Heart right ventricle (tissue), 16 donors: ENCODE measurements around the gene ZMYND8. TPM values are rescaled to one million over a fixed set of nuclear protein-coding genes. Genes with fewer than 3 reads are reported as not detected.
A peak's percentile ranks its signal among the peaks of the same experiment; 100 is the strongest.
"Not testable (repeated sequence)": the region's sequence is repeated elsewhere in the genome, so short reads cannot be mapped to it uniquely, and the experiment has no call there.

Source experiments
- ATAC-seq, 8 donors: fragments of 200-7000 bp; cut with Tn5 transposase; one replicate each; pipeline ENCODE4 v1.9.1; 2020; ENCODE audit warnings: mild to moderate bottlenecking in 8 of 8, moderate library complexity in 8 of 8, moderate number of reproducible peaks in 1 of 8
- DNase-seq, 2 donors: peaks; one replicate each; pipeline ENCODE4 v3.0.0-alpha.2; 2020
- H3K27ac ChIP-seq, 10 donors: fragments of 200-600 bp; sonication (generic) in 2 of 10; one replicate each; pipeline versions ENCODE4 v1.5.0 to v1.8.0; 2020 to 2022; ENCODE audit warnings: mild to moderate bottlenecking in 3 of 10
- H3K27me3 ChIP-seq, 7 donors: fragments of 200-600 bp; one replicate each; pipeline ENCODE4 v1.8.0; 2021 to 2022; ENCODE audit warnings: mild to moderate bottlenecking in 2 of 7
- H3K36me3 ChIP-seq, 9 donors: fragments of 200-600 bp; sonication (generic) in 1 of 9; one replicate each; pipeline versions ENCODE4 v1.5.0 to v1.8.0; 2020 to 2022; ENCODE audit warnings: mild to moderate bottlenecking in 2 of 9
- H3K4me1 ChIP-seq, 9 donors: fragments of 200-600 bp; sonication (generic) in 1 of 9; one replicate each; pipeline versions ENCODE4 v1.5.0 to v1.8.0; 2020 to 2022; ENCODE audit warnings: mild to moderate bottlenecking in 4 of 9
- H3K4me3 ChIP-seq, 10 donors: fragments of 200-600 bp; sonication (generic) in 2 of 10; one replicate each; pipeline versions ENCODE4 v1.5.0 to v1.8.0; 2020 to 2022; ENCODE audit warnings: mild to moderate bottlenecking in 7 of 10, moderate library complexity in 2 of 10
- H3K9me3 ChIP-seq, 11 donors: fragments of 200-600 bp in 10 of 11; sonication (generic) in 2 of 11; one replicate each; pipeline versions ENCODE4 v1.5.0 to v1.8.0; 2013 to 2022; ENCODE audit warnings: mild to moderate bottlenecking in 2 of 11, control low read depth in 1 of 11, moderate library complexity in 1 of 11
- WGBS, 2 donors: extraction: QIAGEN DNeasy Blood & Tissue Kit; methylation state at CpG; one replicate each; pipeline ENCODE4 v1.1.7; 2013; ENCODE audit warnings: inconsistent platforms in 1 of 2; 5-methylcytosine and 5-hydroxymethylcytosine counted together
- intact Hi-C, 10 donors: fragments of 100-400 bp; cut with DNase I; formaldehyde crosslinking; loops; one replicate each; pipeline versions ENCODE4 v1.11.1 to v1.14.2; 2022
- polyA plus RNA-seq, 2 donors: library from polyadenylated mRNA; stranded (reverse); fragments of 200-250 nt; gene quantifications; one replicate each; pipeline ENCODE4 v1.2.3, GENCODE V29; 2013
- total RNA-seq, 10 donors: library from RNA; stranded (reverse); fragmentation: NEBNext Ultra II Directional in 3 of 10; extraction: Animal tissue kit (Norgen Biotek cat#: 25700) in 3 of 10; gene quantifications; one replicate each; pipeline versions ENCODE4 v1.2.1 to v1.2.4, GENCODE V29; 2021 to 2023
- TF ChIP-seq, protein P1 (sequence below), 9 donors: fragments of 200-600 bp; sonication (generic) in 2 of 9; IDR thresholded peaks; one replicate each; pipeline versions ENCODE4 v1.5.0 to v1.8.0; 2021 to 2022; ENCODE audit warnings: antibody characterized with exemption in 9 of 9, mild to moderate bottlenecking in 5 of 9, moderate library complexity in 1 of 9
- donor health status: Arrhythmogenic right ventricular cardiomyopathy.
- donor health status: ischemic (EF 13 %, LVEDD 7.1; RV severe dilation, severe dysfunction).
- donor health status: healthy with polysubstance abuse.
- donor health status: DM: no; HTN: yes; CAD: no.
- donor health status: DM: no; HTN: no; CAD: no.
- donor health status: ischemic (EF 25% LVEDD 6.9; RV normal size, moderate dysfunction).
- donor health status: ischemic (EF 25% LVEDD 5.7; RV mildly dilated, moderate dysfunction).
- donor health status: healthy.
- donor health status: DM: yes; HTN: yes; CAD: no.
- donor health status: Ischemic cardiomyopathy.
- donor health status: ischemic (EF 35%, LVEDD 5.7; RV mildly dilated, moderate dysfunction).
- donor health status: nonischemic (EF 11% LVEDD 7.7; RV severe dilation, severe dysfunction).
- donor health status: DM: yes; HTN: yes; CAD: no.
- donor health status: PGD.
- donor health status: ischemic (EF 29% LVEDD 5.4; RV normal size, mild dysfunction).
- donor health status: nonischemic (EF 23%, LVEDD 6.1; RV moderate dilation, normal function).

ZMYND8 gene
- total and polyA plus RNA-seq, 12 donors, result 6.4 to 39.0 (median 28.0) TPM

GRCh38 chr20:47178851-47179250 is 177.6 kb downstream of the ZMYND8 start:
- DNase-seq (no peak), ATAC-seq (no peak)
- Histone ChIP-seq H3K9me3 (no peaks in the 10 kb centered on the region), H3K36me3 (no peaks in the 10 kb centered on the region), H3K4me3 (no peak overlapping the region), H3K27me3 (peaks cover 0 to 5% (median 0%) of the 10 kb centered on the region in 7 donors), H3K4me1 (peaks cover 0 to 8% (median 0%) of the 10 kb centered on the region in 9 donors), H3K27ac (no peak overlapping the region)
- TF ChIP-seq, protein P1, sequence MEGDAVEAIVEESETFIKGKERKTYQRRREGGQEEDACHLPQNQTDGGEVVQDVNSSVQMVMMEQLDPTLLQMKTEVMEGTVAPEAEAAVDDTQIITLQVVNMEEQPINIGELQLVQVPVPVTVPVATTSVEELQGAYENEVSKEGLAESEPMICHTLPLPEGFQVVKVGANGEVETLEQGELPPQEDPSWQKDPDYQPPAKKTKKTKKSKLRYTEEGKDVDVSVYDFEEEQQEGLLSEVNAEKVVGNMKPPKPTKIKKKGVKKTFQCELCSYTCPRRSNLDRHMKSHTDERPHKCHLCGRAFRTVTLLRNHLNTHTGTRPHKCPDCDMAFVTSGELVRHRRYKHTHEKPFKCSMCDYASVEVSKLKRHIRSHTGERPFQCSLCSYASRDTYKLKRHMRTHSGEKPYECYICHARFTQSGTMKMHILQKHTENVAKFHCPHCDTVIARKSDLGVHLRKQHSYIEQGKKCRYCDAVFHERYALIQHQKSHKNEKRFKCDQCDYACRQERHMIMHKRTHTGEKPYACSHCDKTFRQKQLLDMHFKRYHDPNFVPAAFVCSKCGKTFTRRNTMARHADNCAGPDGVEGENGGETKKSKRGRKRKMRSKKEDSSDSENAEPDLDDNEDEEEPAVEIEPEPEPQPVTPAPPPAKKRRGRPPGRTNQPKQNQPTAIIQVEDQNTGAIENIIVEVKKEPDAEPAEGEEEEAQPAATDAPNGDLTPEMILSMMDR (IDR thresholded peaks at IDR 0.05), result no peak
- intact Hi-C loops, result no loop called here
- WGBS, 2 donors, result 77 to 89% methylated on average over 1 of the region's 1 CpG

DNA sequence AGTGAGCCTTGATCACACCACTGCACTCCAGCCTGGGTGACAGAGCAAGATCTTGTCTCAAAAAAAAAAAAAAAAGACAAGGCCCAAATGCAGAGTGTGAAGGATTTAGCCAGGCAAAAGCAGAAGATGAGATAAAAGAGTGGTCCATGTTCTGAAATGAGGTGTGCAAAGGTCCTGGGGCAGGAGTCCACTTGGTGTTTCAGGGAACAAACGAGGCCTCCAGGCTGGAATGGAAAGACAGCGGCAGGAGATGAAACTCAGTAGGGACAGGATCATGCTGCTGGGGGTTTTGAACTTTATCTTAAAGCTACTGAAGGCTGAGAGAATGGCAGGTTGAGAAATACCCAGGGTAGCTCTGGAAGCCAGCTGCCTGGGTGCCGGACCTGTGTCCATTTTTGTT is 178.2 kb downstream of the ZMYND8 start:
- 67 to 78% methylated on average over 3 of the region's 3 CpGs for WGBS, 2 donors
- no peak overlapping the region for H3K4me3 ChIP-seq
- intact Hi-C loops, result no loop called here
- H3K27me3 ChIP-seq, result peaks cover 0 to 5% (median 0%) of the 10 kb centered on the region in 7 donors
- no peak for ATAC-seq
- DNase-seq, result no peak
- H3K36me3 ChIP-seq, result no peaks in the 10 kb centered on the region
- H3K27ac ChIP-seq, result no peak overlapping the region
- H3K9me3 ChIP-seq, result no peaks in the 10 kb centered on the region
- peaks cover 0 to 8% (median 0%) of the 10 kb centered on the region in 9 donors for H3K4me1 ChIP-seq
- TF ChIP-seq, protein P1 (IDR thresholded peaks at IDR 0.05), result no peak

DNA sequence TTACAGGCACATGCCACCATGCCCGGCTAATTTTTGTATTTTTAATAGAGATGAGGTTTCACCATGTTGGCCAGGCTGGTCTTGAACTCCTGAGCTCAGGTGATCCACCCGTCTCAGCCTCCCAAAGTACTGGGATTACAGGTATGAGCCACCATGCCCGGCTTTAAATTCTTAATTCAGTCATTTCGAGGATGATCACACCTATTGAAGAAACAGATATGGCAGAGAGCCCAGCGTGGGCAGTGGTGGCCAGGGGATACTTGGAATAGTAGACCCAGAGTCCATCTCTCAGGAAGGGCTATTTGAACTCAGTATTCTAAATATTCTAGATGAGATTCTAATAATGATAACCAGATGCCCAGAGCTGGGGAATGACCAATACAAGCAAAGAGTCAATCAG is 180.3 kb downstream of the ZMYND8 start:
- DNase-seq, ATAC-seq, H3K27ac ChIP-seq, H3K4me1 ChIP-seq, H3K27me3 ChIP-seq, H3K4me3 ChIP-seq, H3K36me3 ChIP-seq, H3K9me3 ChIP-seq, intact Hi-C loops: not testable (repeated sequence)
- 74 to 85% methylated on average over 5 of the region's 5 CpGs for WGBS, 2 donors

GRCh38 chr20:47175493-47175892 is 181.0 kb downstream of the ZMYND8 start:
- peak in 2 of 8 donors; percentile 23 to 31 for ATAC-seq
- 4 to 16% methylated on average over 6 of the region's 6 CpGs for WGBS, 2 donors
- no peak for DNase-seq

More at GRCh38 chr20:47175493-47175892, 181.0 kb downstream of the ZMYND8 start:
- Histone ChIP-seq H3K4me1 (peaks cover 0 to 8% (median 0%) of the 10 kb centered on the region in 9 donors), H3K4me3 (no peak overlapping the region), H3K27ac (no peak overlapping the region), H3K9me3 (no peaks in the 10 kb centered on the region), H3K36me3 (no peaks in the 10 kb centered on the region), H3K27me3 (peaks cover 0 to 11% (median 0%) of the 10 kb centered on the region in 7 donors)
- intact Hi-C loops, result no loop called here
- TF ChIP-seq, protein P1 (IDR thresholded peaks at IDR 0.05), result no peak
